Breast epithelium (tissue), 4 donors: Measurements from ENCODE around the gene ARHGAP26. TPM values are rescaled to one million over a fixed set of nuclear protein-coding genes. Genes with fewer than 3 reads are reported as not detected.

Source experiments
- DNase-seq, 2 donors: peaks; one replicate each; pipeline ENCODE4 v3.0.0-alpha.2; 2019; ENCODE audit warnings: low spot score in 2 of 2
- H3K27ac ChIP-seq, 2 donors: fragments of 200-600 bp; sonication (generic) in 1 of 2; one replicate each; pipeline ENCODE4 v1.5.1; 2016 to 2019; ENCODE audit warnings: mild to moderate bottlenecking in 1 of 2
- H3K27me3 ChIP-seq, 2 donors: fragments of 200-600 bp; sonication (generic) in 1 of 2; one replicate each; pipeline versions ENCODE4 v1.5.1 to v1.6.0; 2017 to 2019; ENCODE audit warnings: control low read depth in 1 of 2, mild to moderate bottlenecking in 1 of 2
- H3K36me3 ChIP-seq: fragments of 200-600 bp; one replicate; pipeline ENCODE4 v1.5.1; 2019
- H3K4me1 ChIP-seq, 2 donors: fragments of 200-600 bp; sonication (generic); one replicate each; pipeline ENCODE4 v1.5.1; 2016 to 2019; ENCODE audit warnings: control low read depth in 1 of 2
- H3K4me3 ChIP-seq, 3 donors: fragments of 200-600 bp; sonication (generic); 1 replicate in 2 of 3; 2 replicates in 1 of 3; pipeline ENCODE4 v1.5.1; 2016 to 2019; ENCODE audit warnings: mild to moderate bottlenecking in 3 of 3, moderate library complexity in 2 of 3
- H3K9me3 ChIP-seq, 2 donors: fragments of 200-600 bp; sonication (generic) in 1 of 2; one replicate each; pipeline ENCODE4 v1.5.1; 2016 to 2019; ENCODE audit warnings: control low read depth in 1 of 2
- CTCF ChIP-seq, 3 donors: fragments of 450-650 bp; IDR thresholded peaks; one replicate each; pipeline ENCODE4 v1.5.1; 2016 to 2017; ENCODE audit warnings: antibody characterized with exemption in 3 of 3, mild to moderate bottlenecking in 3 of 3, moderate library complexity in 3 of 3
- POLR2A ChIP-seq: fragments of 450-650 bp; IDR thresholded peaks from one replicate; pipeline ENCODE4 v1.6.1; 2016; ENCODE audit warnings: antibody characterized with exemption, mild to moderate bottlenecking, moderate library complexity
- POLR2AphosphoS5 ChIP-seq, 3 donors: sonication (generic); formaldehyde crosslinking; IDR thresholded peaks; one replicate each; pipeline ENCODE4 v1.6.1; 2017; ENCODE audit warnings: antibody characterized with exemption in 3 of 3
- intact Hi-C: fragments of 100-400 bp; cut with DNase I; formaldehyde crosslinking; loops from one replicate; pipeline ENCODE4 v1.15.1; 2023; ENCODE audit warnings: low total_unique reads
- total RNA-seq, 3 donors: library from RNA; depleted of rRNA; stranded (reverse); fragments of >200 nt; gene quantifications; one replicate each; pipeline ENCODE4 v1.1.0, GENCODE V29; 2016

Gene ARHGAP26
- total RNA-seq, 3 donors from 2014 or later, result 33.1 to 89.0 (median 56.4) TPM

- DNase-seq, result no peak
- Histone ChIP-seq H3K9me3 (no peaks in the 10 kb centered on the region), H3K4me3 (no peak overlapping the region), H3K27me3 (no peaks in the 10 kb centered on the region), H3K27ac (no peak overlapping the region), H3K4me1 (no peaks in the 10 kb centered on the region), H3K36me3 (no peaks in the 10 kb centered on the region)
- intact Hi-C loops, result no loop called here
- TF ChIP-seq CTCF (IDR thresholded peaks at IDR 0.05), result no peak
- TF ChIP-seq POLR2A, result no peak
These were observed 201.3 kb downstream of the ARHGAP26 start for GRCh38 chr5:142971303-142972013.

GRCh38 chr5:142972064-142972570, 201.9 kb downstream of the ARHGAP26 start:
- no peak overlapping the region for H3K27ac ChIP-seq
- intact Hi-C loops, result no loop called here
- H3K4me3 ChIP-seq, result no peak overlapping the region
- no peaks in the 10 kb centered on the region for H3K27me3 ChIP-seq
- TF ChIP-seq CTCF (IDR thresholded peaks at IDR 0.05), result no peak
- TF ChIP-seq POLR2A, result no peak
- no peak for TF ChIP-seq POLR2AphosphoS5 (IDR thresholded peaks at IDR 0.05)
- DNase-seq, result no peak
- H3K4me1 ChIP-seq, result no peaks in the 10 kb centered on the region
- H3K9me3 ChIP-seq, result no peaks in the 10 kb centered on the region
- H3K36me3 ChIP-seq, result no peaks in the 10 kb centered on the region

GRCh38 chr5:142973932-142974331, 203.8 kb downstream of the ARHGAP26 start:
- H3K9me3 ChIP-seq, result no peaks in the 10 kb centered on the region
- no peak for TF ChIP-seq CTCF (IDR thresholded peaks at IDR 0.05)
- no peak for TF ChIP-seq POLR2A
- no peak for TF ChIP-seq POLR2AphosphoS5 (IDR thresholded peaks at IDR 0.05)

DNA sequence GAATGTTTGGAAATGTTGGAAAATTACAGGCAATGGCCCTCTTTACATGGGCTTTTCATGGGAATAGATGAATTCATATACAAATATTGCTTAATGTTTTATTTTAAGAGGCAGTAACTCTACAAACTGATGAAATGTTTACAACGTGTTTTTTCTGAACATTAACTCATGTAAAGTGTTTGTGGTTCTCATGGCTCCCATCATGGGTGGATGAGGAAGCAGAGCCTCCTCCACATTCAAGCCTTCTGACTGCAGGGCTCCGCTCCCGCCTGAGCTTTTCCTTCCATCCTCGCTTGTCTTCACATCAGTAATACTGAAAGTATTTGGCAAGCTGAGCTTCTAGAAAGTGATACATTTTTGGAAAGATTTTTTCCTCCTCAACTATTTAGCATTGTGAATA, 204.2 kb downstream of the ARHGAP26 start:
- TF ChIP-seq POLR2A, result no peak
- no peaks in the 10 kb centered on the region for H3K9me3 ChIP-seq
- no peak overlapping the region for H3K4me3 ChIP-seq
- H3K27me3 ChIP-seq, result no peaks in the 10 kb centered on the region
- intact Hi-C loops, result no loop called here
- no peaks in the 10 kb centered on the region for H3K36me3 ChIP-seq
- H3K4me1 ChIP-seq, result no peaks in the 10 kb centered on the region
- no peak overlapping the region for H3K27ac ChIP-seq
- DNase-seq, result no peak

More at GRCh38 chr5:142973932-142974331, 203.8 kb downstream of the ARHGAP26 start:
- Histone ChIP-seq H3K36me3 (no peaks in the 10 kb centered on the region), H3K27me3 (no peaks in the 10 kb centered on the region), H3K4me1 (no peaks in the 10 kb centered on the region), H3K27ac (no peak overlapping the region), H3K4me3 (no peak overlapping the region)
- DNase-seq, result no peak
- intact Hi-C loops, result no loop called here

DNA sequence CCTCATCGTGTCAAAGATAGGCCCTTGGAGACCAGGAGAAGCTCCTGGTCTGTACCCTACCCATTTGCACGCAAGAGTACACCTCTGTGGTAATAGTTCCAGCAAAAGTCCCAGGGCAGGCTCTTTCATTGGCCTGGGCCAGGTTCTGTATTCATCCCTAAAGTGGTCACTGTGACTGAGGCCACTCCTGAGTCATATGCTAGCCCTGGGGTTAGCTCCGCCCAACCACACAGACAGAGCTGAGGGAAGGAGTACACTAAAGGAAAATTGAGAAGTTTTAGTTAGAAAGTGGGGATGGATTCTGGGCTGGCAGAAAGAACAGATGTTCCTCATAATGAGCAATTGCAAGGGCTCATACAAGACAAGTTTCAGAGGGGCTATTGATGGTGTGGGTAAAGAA, 206.7 kb downstream of the ARHGAP26 start:
- peaks cover 0 to 2% of the 10 kb centered on the region in 2 donors for H3K4me1 ChIP-seq

GRCh38 chr5:142977363-142978051, 207.3 kb downstream of the ARHGAP26 start:
- DNase-seq, result peak in 1 of 2 donors; percentile 43
- H3K4me1 ChIP-seq, result peaks cover 0 to 8% of the 10 kb centered on the region in 2 donors
- H3K27ac ChIP-seq, result peak overlapping the region; percentile 52 to 56
- no peaks in the 10 kb centered on the region for H3K27me3 ChIP-seq
- no peaks in the 10 kb centered on the region for H3K9me3 ChIP-seq
- no peak overlapping the region for H3K4me3 ChIP-seq
- no peak for TF ChIP-seq CTCF (IDR thresholded peaks at IDR 0.05)
- no peak for TF ChIP-seq POLR2A
- TF ChIP-seq POLR2AphosphoS5 (IDR thresholded peaks at IDR 0.05), result no peak
- intact Hi-C loops, result no loop called here
- no peaks in the 10 kb centered on the region for H3K36me3 ChIP-seq

More for the DNA sequence above, 206.7 kb downstream of the ARHGAP26 start:
- no peak overlapping the region for H3K4me3 ChIP-seq
- no peak for TF ChIP-seq POLR2A
- H3K27me3 ChIP-seq, result no peaks in the 10 kb centered on the region
- H3K36me3 ChIP-seq, result no peaks in the 10 kb centered on the region
- no peak for DNase-seq
- no peaks in the 10 kb centered on the region for H3K9me3 ChIP-seq
- intact Hi-C loops, result no loop called here
- no peak overlapping the region for H3K27ac ChIP-seq
